Gastroesophageal sphincter (tissue), 3 donors: ENCODE data around the gene PSMD14.
"Not testable (repeated sequence)": the region's sequence is repeated elsewhere in the genome, so short reads cannot be mapped to it uniquely, and the experiment has no call there.

Experiments
- CTCF ChIP-seq, 4 experiments: fragments of 200-600 bp in 2 of 4; fragments of 450-650 bp in 2 of 4; sonication (generic) in 1 of 4; IDR thresholded peaks; one replicate each; pipeline ENCODE4 v1.5.1; 2017 to 2019; ENCODE audit warnings: antibody characterized with exemption in 4 of 4, mild to moderate bottlenecking in 2 of 4, moderate library complexity in 2 of 4
- EP300 ChIP-seq: sonication (generic); formaldehyde crosslinking; IDR thresholded peaks from one replicate; pipeline ENCODE4 v1.6.1; 2017; ENCODE audit warnings: antibody characterized with exemption, mild to moderate bottlenecking
- POLR2A ChIP-seq, 2 donors: fragments of 450-650 bp; IDR thresholded peaks; one replicate each; pipeline ENCODE4 v1.6.1; 2017; ENCODE audit warnings: antibody characterized with exemption in 2 of 2, mild to moderate bottlenecking in 2 of 2, moderate library complexity in 1 of 2
- POLR2AphosphoS5 ChIP-seq: sonication (generic); formaldehyde crosslinking; IDR thresholded peaks from one replicate; pipeline ENCODE4 v1.6.1; 2017; ENCODE audit warnings: antibody characterized with exemption

- TF ChIP-seq CTCF (IDR thresholded peaks at IDR 0.05); POLR2A (IDR thresholded peaks at IDR 0.05); POLR2AphosphoS5; EP300: not testable (repeated sequence)
Observed at GRCh38 chr2:161278564-161279229, 29.5 kb upstream of the PSMD14 start.
